K562 (cell line): Measurements from ENCODE around the gene HOXB8. TPM values are rescaled to one million over a fixed set of nuclear protein-coding genes. Genes with fewer than 3 reads are reported as not detected.

Experiments used
- FOXM1 ChIP-seq, 2 experiments: fragments of 450-650 bp in 1 of 2; sonication (generic) in 1 of 2; formaldehyde crosslinking in 1 of 2; IDR thresholded peaks; 2 replicates each; pipeline versions ENCODE4 v1.6.1 to v1.9.0; 2017 to 2022; ENCODE audit warnings: low read depth in 2 of 2, mild to moderate bottlenecking in 2 of 2, missing genetic modification reagents in 1 of 2, moderate library complexity in 1 of 2
- GABPB1 ChIP-seq: sonication (generic); formaldehyde crosslinking; IDR thresholded peaks from 2 replicates; pipeline ENCODE4 v1.8.0; 2022; ENCODE audit warnings: mild to moderate bottlenecking, missing genetic modification reagents
- MYC ChIP-seq, 2 experiments: fragments of 250-450 bp in 1 of 2; sonication (Bioruptor Pico) in 1 of 2; IDR thresholded peaks; 2 replicates each; pipeline versions ENCODE4 v1.5.1 to v1.6.1; 2012 to 2021; ENCODE audit warnings: low read depth in 2 of 2, borderline replicate concordance in 1 of 2, improper control_type of control experiment in 1 of 2, low read length in 1 of 2, mild to moderate bottlenecking in 1 of 2, moderate library complexity in 1 of 2
- PCBP1 ChIP-seq: fragments of 200-400 bp; formaldehyde crosslinking; IDR thresholded peaks from 2 replicates; pipeline ENCODE4 v1.6.1; 2018; ENCODE audit warnings: mild to moderate bottlenecking, low read depth, low read length; ENCODE audit not compliant: poor library complexity, severe bottlenecking
- PHF8 ChIP-seq: fragments of 200-600 bp; sonication (generic); IDR thresholded peaks from 2 replicates; pipeline ENCODE4 v1.6.1; 2012; ENCODE audit warnings: mixed run types, mild to moderate bottlenecking, inconsistent platforms, low read length, moderate library complexity, borderline replicate concordance
- RCOR1 ChIP-seq, 2 experiments: IDR thresholded peaks; 2 replicates each; pipeline ENCODE4 v1.6.1; 2012; ENCODE audit warnings: low read depth in 2 of 2, low read length in 2 of 2, borderline replicate concordance in 1 of 2, improper control_type of control experiment in 1 of 2
- SAP30 ChIP-seq: fragments of 200-600 bp; sonication (generic); IDR thresholded peaks from 2 replicates; pipeline ENCODE4 v1.6.1; 2012; ENCODE audit warnings: borderline replicate concordance, low read depth, mild to moderate bottlenecking, moderate library complexity, low read length, control low read depth, inconsistent platforms; ENCODE audit not compliant: insufficient read depth, poor library complexity, severe bottlenecking
- SUPT5H ChIP-seq: fragments of 450-650 bp; IDR thresholded peaks from 2 replicates; pipeline ENCODE4 v1.6.1; 2016
- ZC3H11A ChIP-seq: IDR thresholded peaks from 2 replicates; pipeline ENCODE4 v1.6.1; 2012; ENCODE audit warnings: low read depth, low read length, improper control_type of control experiment
- ZNF239 ChIP-seq: fragments of 250-450 bp; sonication (Bioruptor Pico); IDR thresholded peaks from 2 replicates; pipeline ENCODE4 v1.4.0; 2020; ENCODE audit warnings: mild to moderate bottlenecking
- ZNF24 ChIP-seq: fragments of 450-650 bp; IDR thresholded peaks from 2 replicates; pipeline ENCODE4 v1.6.1; 2016
- polyA plus RNA-seq, 8 experiments: library from polyadenylated mRNA; depleted of rRNA in 4 of 8; stranded (reverse) in 5 of 8; unstranded in 3 of 8; fragments of >200 nt; fragmentation: Nextera tagmentation in 2 of 8; fragmentation: Illumina TruSeq in 1 of 8; extraction: Ambion mirVana in 2 of 8; extraction: Trizol in 1 of 8; gene quantifications; 2 replicates each; pipeline versions ENCODE4 v1.2.1 to v1.2.3, GENCODE V29; 2011 to 2014; ENCODE audit warnings: inconsistent platforms in 1 of 8, missing spikeins in 1 of 8
- total RNA-seq, 7 experiments: library from RNA; depleted of rRNA in 6 of 7; stranded (reverse); fragments of >200 nt in 6 of 7; fragmentation: Illumina TruSeq in 2 of 7; extraction: Trizol in 2 of 7; gene quantifications; 2 replicates each; pipeline versions ENCODE4 v1.2.1 to v1.2.3, GENCODE V29; 2011 to 2021; ENCODE audit warnings: low replicate concordance in 1 of 7
- TF ChIP-seq, protein P1 (sequence below), 2 experiments: fragments of 250-450 bp in 1 of 2; fragments of 450-650 bp in 1 of 2; sonication (Bioruptor Pico) in 1 of 2; IDR thresholded peaks; 2 replicates each; pipeline versions ENCODE4 v1.6.1 to v1.8.0; 2016 to 2021; ENCODE audit warnings: mild to moderate bottlenecking in 2 of 2, moderate library complexity in 2 of 2, missing compliant biosample characterization in 1 of 2, missing genetic modification characterization in 1 of 2
- TF ChIP-seq, protein P2 (sequence below): fragments of 250-450 bp; sonication (Bioruptor Pico); IDR thresholded peaks from 2 replicates; pipeline ENCODE4 v1.9.0; 2021; ENCODE audit warnings: mild to moderate bottlenecking, inconsistent platforms
- TF ChIP-seq, protein P3 (sequence below): fragments of 250-450 bp; sonication (Bioruptor Pico); IDR thresholded peaks from 2 replicates; pipeline ENCODE4 v1.6.1; 2021; ENCODE audit warnings: mild to moderate bottlenecking
- TF ChIP-seq, protein P4 (sequence below): fragments of 450-650 bp; IDR thresholded peaks from 2 replicates; pipeline ENCODE4 v1.6.1; 2017; ENCODE audit warnings: antibody characterized with exemption, mild to moderate bottlenecking

The HOXB8 gene
- total and polyA plus RNA-seq, 9 of the 15 experiments (the other 6 are each of a cell fraction or from before 2014, with no cell fraction given) = 0.52 to 23.8 (median 3.6) TPM

DNA sequence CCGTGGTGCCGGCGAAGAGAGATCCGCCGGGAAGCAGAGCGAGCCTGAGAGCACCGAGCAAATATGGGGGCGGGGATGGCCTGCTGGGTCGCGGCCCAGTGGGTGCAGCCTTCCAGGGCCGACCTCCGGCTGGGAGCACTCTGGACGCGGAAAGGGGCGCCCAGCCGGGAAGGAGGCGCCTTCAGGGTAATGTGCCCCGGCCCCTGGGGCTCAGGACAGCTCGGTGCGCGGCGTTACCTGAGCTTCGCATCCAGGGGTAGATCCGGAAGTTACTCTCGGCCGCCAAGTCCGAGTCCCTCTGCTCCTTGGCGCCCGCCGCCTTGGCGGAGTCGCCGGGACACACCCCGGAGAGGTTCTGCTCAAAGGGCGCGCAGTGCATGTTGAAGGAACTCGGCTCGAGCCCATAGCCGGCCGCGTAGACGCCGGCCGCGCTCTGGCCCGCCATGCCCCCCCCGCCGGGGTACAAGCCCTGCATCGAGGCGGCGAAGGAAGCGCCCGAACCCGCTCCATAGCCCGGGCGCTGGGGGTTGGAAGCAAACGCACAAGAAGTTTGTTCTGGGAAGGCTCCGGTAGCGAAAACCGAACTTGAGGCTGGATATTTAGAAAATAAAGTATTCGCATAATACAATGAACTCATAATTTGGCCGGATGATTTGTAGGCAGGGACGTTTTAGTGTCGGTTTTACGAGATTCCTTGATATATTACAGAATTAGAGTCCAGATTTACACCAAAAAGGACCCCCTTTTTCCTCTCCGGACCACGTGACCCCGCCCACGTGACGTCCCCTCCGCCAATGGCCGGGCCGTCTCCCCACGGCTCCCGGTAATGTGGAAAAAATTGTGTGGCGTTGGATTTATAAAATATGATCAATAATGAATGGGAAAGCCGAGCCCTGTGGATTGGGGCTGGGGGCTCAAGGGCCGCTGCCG, 4.5 kb downstream of the HOXB8 start, which contains the start of gene HOXB7 (continued):
- TF ChIP-seq, protein P1, sequence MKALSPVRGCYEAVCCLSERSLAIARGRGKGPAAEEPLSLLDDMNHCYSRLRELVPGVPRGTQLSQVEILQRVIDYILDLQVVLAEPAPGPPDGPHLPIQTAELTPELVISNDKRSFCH (CRISPR knock-in tag; IDR thresholded peaks at IDR 0.05) = no peak
- TF ChIP-seq, protein P1 (tag; IDR thresholded peaks at IDR 0.05) = 0 out of 2 replicates have a peak, but pooled peaks have one; percentile 39
- TF ChIP-seq MYC (IDR thresholded peaks at IDR 0.05; ENCODE audit: low read depth, low read length) = no peak
- TF ChIP-seq MYC (CRISPR knock-in tag; IDR thresholded peaks at IDR 0.05; ENCODE audit: borderline replicate concordance, low read depth) = no peak
- TF ChIP-seq ZNF24 = no peak
- TF ChIP-seq, protein P2, sequence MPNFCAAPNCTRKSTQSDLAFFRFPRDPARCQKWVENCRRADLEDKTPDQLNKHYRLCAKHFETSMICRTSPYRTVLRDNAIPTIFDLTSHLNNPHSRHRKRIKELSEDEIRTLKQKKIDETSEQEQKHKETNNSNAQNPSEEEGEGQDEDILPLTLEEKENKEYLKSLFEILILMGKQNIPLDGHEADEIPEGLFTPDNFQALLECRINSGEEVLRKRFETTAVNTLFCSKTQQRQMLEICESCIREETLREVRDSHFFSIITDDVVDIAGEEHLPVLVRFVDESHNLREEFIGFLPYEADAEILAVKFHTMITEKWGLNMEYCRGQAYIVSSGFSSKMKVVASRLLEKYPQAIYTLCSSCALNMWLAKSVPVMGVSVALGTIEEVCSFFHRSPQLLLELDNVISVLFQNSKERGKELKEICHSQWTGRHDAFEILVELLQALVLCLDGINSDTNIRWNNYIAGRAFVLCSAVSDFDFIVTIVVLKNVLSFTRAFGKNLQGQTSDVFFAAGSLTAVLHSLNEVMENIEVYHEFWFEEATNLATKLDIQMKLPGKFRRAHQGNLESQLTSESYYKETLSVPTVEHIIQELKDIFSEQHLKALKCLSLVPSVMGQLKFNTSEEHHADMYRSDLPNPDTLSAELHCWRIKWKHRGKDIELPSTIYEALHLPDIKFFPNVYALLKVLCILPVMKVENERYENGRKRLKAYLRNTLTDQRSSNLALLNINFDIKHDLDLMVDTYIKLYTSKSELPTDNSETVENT (CRISPR knock-in tag) = no peak
- TF ChIP-seq RCOR1 (IDR thresholded peaks at IDR 0.05; ENCODE audit: borderline replicate concordance in 1 of 2, low read depth in 2 of 2, low read length in 2 of 2) = no peak
- TF ChIP-seq FOXM1 (IDR thresholded peaks at IDR 0.05; ENCODE audit: low read depth) = no peak
- TF ChIP-seq FOXM1 (CRISPR knock-in tag; IDR thresholded peaks at IDR 0.05; ENCODE audit: low read depth) = no peak
- peak; percentile 62 for TF ChIP-seq PHF8
- TF ChIP-seq GABPB1 (CRISPR knock-in tag) = peak; percentile 30; the same call in 1 of the 2 replicates
- peak; percentile 79 for TF ChIP-seq PCBP1
- TF ChIP-seq ZC3H11A = no peak
- TF ChIP-seq, protein P3, sequence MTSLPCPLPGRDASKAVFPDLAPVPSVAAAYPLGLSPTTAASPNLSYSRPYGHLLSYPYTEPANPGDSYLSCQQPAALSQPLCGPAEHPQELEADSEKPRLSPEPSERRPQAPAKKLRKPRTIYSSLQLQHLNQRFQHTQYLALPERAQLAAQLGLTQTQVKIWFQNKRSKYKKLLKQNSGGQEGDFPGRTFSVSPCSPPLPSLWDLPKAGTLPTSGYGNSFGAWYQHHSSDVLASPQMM (CRISPR knock-in tag) = no peak
- TF ChIP-seq SUPT5H = peak; percentile 6; the same call in 1 of the 2 replicates
- TF ChIP-seq, protein P4, sequence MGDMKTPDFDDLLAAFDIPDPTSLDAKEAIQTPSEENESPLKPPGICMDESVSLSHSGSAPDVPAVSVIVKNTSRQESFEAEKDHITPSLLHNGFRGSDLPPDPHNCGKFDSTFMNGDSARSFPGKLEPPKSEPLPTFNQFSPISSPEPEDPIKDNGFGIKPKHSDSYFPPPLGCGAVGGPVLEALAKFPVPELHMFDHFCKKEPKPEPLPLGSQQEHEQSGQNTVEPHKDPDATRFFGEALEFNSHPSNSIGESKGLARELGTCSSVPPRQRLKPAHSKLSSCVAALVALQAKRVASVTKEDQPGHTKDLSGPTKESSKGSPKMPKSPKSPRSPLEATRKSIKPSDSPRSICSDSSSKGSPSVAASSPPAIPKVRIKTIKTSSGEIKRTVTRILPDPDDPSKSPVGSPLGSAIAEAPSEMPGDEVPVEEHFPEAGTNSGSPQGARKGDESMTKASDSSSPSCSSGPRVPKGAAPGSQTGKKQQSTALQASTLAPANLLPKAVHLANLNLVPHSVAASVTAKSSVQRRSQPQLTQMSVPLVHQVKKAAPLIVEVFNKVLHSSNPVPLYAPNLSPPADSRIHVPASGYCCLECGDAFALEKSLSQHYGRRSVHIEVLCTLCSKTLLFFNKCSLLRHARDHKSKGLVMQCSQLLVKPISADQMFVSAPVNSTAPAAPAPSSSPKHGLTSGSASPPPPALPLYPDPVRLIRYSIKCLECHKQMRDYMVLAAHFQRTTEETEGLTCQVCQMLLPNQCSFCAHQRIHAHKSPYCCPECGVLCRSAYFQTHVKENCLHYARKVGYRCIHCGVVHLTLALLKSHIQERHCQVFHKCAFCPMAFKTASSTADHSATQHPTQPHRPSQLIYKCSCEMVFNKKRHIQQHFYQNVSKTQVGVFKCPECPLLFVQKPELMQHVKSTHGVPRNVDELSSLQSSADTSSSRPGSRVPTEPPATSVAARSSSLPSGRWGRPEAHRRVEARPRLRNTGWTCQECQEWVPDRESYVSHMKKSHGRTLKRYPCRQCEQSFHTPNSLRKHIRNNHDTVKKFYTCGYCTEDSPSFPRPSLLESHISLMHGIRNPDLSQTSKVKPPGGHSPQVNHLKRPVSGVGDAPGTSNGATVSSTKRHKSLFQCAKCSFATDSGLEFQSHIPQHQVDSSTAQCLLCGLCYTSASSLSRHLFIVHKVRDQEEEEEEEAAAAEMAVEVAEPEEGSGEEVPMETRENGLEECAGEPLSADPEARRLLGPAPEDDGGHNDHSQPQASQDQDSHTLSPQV = peak; percentile 53; the same call in 1 of the 2 replicates
- TF ChIP-seq ZNF239 = no peak
- TF ChIP-seq SAP30 = no peak
